SH-SY5Y (cell line): ENCODE data around the gene ADAMTS6.

ENCODE experiments used
- GATA2 ChIP-seq: IDR thresholded peaks from 2 replicates; pipeline ENCODE4 v1.6.1; 2011; ENCODE audit warnings: mild to moderate bottlenecking, low read depth, low read length
- GATA3 ChIP-seq: IDR thresholded peaks from 2 replicates; pipeline ENCODE4 v1.6.1; 2011; ENCODE audit warnings: low read depth, mild to moderate bottlenecking, low read length, moderate library complexity

ADAMTS6 gene

GRCh38 chr5:65117525-65117924 lies 364.2 kb downstream of the ADAMTS6 start:
- TF ChIP-seq GATA2 (no peak), GATA3 (no peak)

- TF ChIP-seq GATA3: no peak
- no peak for TF ChIP-seq GATA2
Measured at GRCh38 chr5:65113771-65114170, 367.9 kb downstream of the ADAMTS6 start.

- no peak for TF ChIP-seq GATA2
- no peak for TF ChIP-seq GATA3
Measured at GRCh38 chr5:65111961-65112658, 369.6 kb downstream of the ADAMTS6 start.

- no peak for TF ChIP-seq GATA3
- TF ChIP-seq GATA2: no peak
Measured at GRCh38 chr5:65108786-65109743, 372.7 kb downstream of the ADAMTS6 start.

GRCh38 chr5:65105301-65105700 lies 376.4 kb downstream of the ADAMTS6 start:
- TF ChIP-seq GATA3 (no peak), GATA2 (no peak)

GRCh38 chr5:65104831-65105230 lies 376.9 kb downstream of the ADAMTS6 start:
- TF ChIP-seq GATA2: no peak

- TF ChIP-seq GATA2 (no peak), GATA3 (no peak)
Measured at GRCh38 chr5:65103756-65104440, 377.8 kb downstream of the ADAMTS6 start.

GRCh38 chr5:65102976-65103711 lies 378.6 kb downstream of the ADAMTS6 start:
- TF ChIP-seq GATA3: no peak
- no peak for TF ChIP-seq GATA2

- TF ChIP-seq GATA3 (no peak), GATA2 (no peak)
Measured at GRCh38 chr5:65102371-65102975, 379.2 kb downstream of the ADAMTS6 start.

- TF ChIP-seq GATA2 (no peak), GATA3 (no peak)
Measured at GRCh38 chr5:65101632-65102100, 380.1 kb downstream of the ADAMTS6 start.

GRCh38 chr5:65100911-65101631 lies 380.6 kb downstream of the ADAMTS6 start:
- no peak for TF ChIP-seq GATA3
